A549 (cell line): ENCODE data around the gene SCO2. TPM values are rescaled to one million over a fixed set of nuclear protein-coding genes. Genes with fewer than 3 reads are reported as not detected.

Experiments used
- ATAC-seq, 2 experiments: fragments of 200-7000 bp in 1 of 2; fragments of >200 bp in 1 of 2; cut with Nextera tagmentation in 1 of 2; cut with Tn5 transposase in 1 of 2; 3 replicates each; pipeline versions ENCODE4 v1.8.0 to v1.9.1; 2018 to 2020; ENCODE audit warnings: mild to moderate bottlenecking in 1 of 2, moderate library complexity in 1 of 2
- CTCF ChIA-PET: fragments of 300-600 bp; sonication (Branson Sonifier 250); formaldehyde crosslinking; extraction: SDS; loops from one replicate; lab custom pipeline; 2021; ENCODE audit warnings: antibody characterized with exemption, inconsistent platforms; lab: Yijun Ruan, JAX
- POLR2A ChIA-PET: fragments of 350-600 bp; formaldehyde crosslinking; extraction: SDS; loops from one replicate; lab custom pipeline; 2021; ENCODE audit warnings: antibody characterized with exemption, inconsistent platforms; lab: Yijun Ruan, JAX
- DNase-seq, 2 experiments: peaks; one replicate each; pipeline versions ENCODE4 v3.0.0 to v3.0.0-alpha.2; 2011 to 2016; ENCODE audit warnings: low read depth in 1 of 2, low spot score in 1 of 2
- FAIRE-seq: peaks from 2 replicates; lab custom pipeline; 2011; peaks lifted over from hg19 to GRCh38; lab: Jason Lieb, UNC
- H3K27ac ChIP-seq, 2 experiments: fragments of >200 bp; sonication (Bioruptor Twin); formaldehyde crosslinking; 3 replicates each; pipeline ENCODE4 v1.5.1; 2016 to 2017
- H3K4me1 ChIP-seq: fragments of >200 bp; sonication (Bioruptor Twin); formaldehyde crosslinking; 3 replicates; pipeline ENCODE4 v1.6.1; 2016
- H3K4me2 ChIP-seq: fragments of >200 bp; sonication (Bioruptor Twin); formaldehyde crosslinking; 3 replicates; pipeline ENCODE4 v1.6.1; 2016
- H3K4me3 ChIP-seq: fragments of >200 bp; sonication (Bioruptor Twin); formaldehyde crosslinking; 3 replicates; pipeline ENCODE4 v1.5.1; 2016
- H3K9me3 ChIP-seq: fragments of >200 bp; sonication (Bioruptor Twin); formaldehyde crosslinking; 3 replicates; pipeline ENCODE4 v1.6.1; 2016
- BHLHE40 ChIP-seq: IDR thresholded peaks from 2 replicates; pipeline ENCODE4 v1.6.1; 2012; ENCODE audit warnings: low read depth, low read length, inconsistent platforms
- CBX8 ChIP-seq: fragments of 200-600 bp; sonication (generic); IDR thresholded peaks from 2 replicates; pipeline ENCODE4 v1.6.1; 2016
- CHD2 ChIP-seq: fragments of 150-350 bp; IDR thresholded peaks from 2 replicates; pipeline ENCODE4 v1.6.1; 2014; ENCODE audit warnings: low read length; ENCODE audit not compliant: partially characterized antibody
- ESRRA ChIP-seq: fragments of 150-350 bp; IDR thresholded peaks from 2 replicates; pipeline ENCODE4 v1.6.1; 2014; ENCODE audit warnings: mild to moderate bottlenecking, low read length, borderline replicate concordance
- GATA3 ChIP-seq: IDR thresholded peaks from 2 replicates; pipeline ENCODE4 v1.6.1; 2012; ENCODE audit warnings: borderline replicate concordance
- HES2 ChIP-seq: fragments of >200 bp; sonication (Bioruptor Twin); formaldehyde crosslinking; IDR thresholded peaks from 2 replicates; pipeline ENCODE4 v1.6.1; 2016
- HEYL ChIP-seq: fragments of 250-450 bp; sonication (Bioruptor Pico); IDR thresholded peaks from 2 replicates; pipeline ENCODE4 v1.8.0; 2021; ENCODE audit warnings: mild to moderate bottlenecking, moderate library complexity
- HOXA7 ChIP-seq: fragments of 250-450 bp; sonication (Bioruptor Pico); IDR thresholded peaks from 2 replicates; pipeline ENCODE4 v1.5.0; 2020; ENCODE audit warnings: mild to moderate bottlenecking, moderate library complexity
- HOXB13 ChIP-seq: fragments of 250-450 bp; sonication (Bioruptor Pico); IDR thresholded peaks from 2 replicates; pipeline ENCODE4 v1.5.0; 2020; ENCODE audit warnings: low read depth, mild to moderate bottlenecking, moderate library complexity
- HOXB5 ChIP-seq: fragments of 250-450 bp; sonication (Bioruptor Pico); IDR thresholded peaks from 2 replicates; pipeline ENCODE4 v1.5.0; 2020; ENCODE audit warnings: mild to moderate bottlenecking, moderate library complexity
- JUN ChIP-seq, 2 experiments: fragments of >200 bp; sonication (Bioruptor Twin); formaldehyde crosslinking; IDR thresholded peaks; 2 replicates in 1 of 2; 3 replicates in 1 of 2; pipeline ENCODE4 v1.6.1; 2016 to 2017
- KDM5A ChIP-seq: fragments of 200-600 bp; sonication (generic); IDR thresholded peaks from 2 replicates; pipeline ENCODE4 v1.6.1; 2016; ENCODE audit warnings: antibody characterized with exemption, mild to moderate bottlenecking
- MAFK ChIP-seq: fragments of 450-650 bp; IDR thresholded peaks from 2 replicates; pipeline ENCODE4 v1.6.1; 2014; ENCODE audit not compliant: partially characterized antibody
- MAX ChIP-seq: IDR thresholded peaks from 2 replicates; pipeline ENCODE4 v1.6.1; 2012
- MAZ ChIP-seq: fragments of 150-350 bp; IDR thresholded peaks from 2 replicates; pipeline ENCODE4 v1.6.1; 2014; ENCODE audit warnings: antibody characterized with exemption, low read depth, low read length, borderline replicate concordance
- NFE2L2 ChIP-seq: fragments of 150-350 bp; conservative IDR thresholded peaks from 2 replicates; pipeline ENCODE4 v1.6.1; 2014; ENCODE audit warnings: low read length
- NPAS2 ChIP-seq: fragments of 250-450 bp; sonication (Bioruptor Pico); IDR thresholded peaks from 2 replicates; pipeline ENCODE4 v1.8.0; 2022; ENCODE audit warnings: mild to moderate bottlenecking, moderate library complexity, borderline replicate concordance
- POLR2AphosphoS2 ChIP-seq: conservative IDR thresholded peaks from 2 replicates; pipeline ENCODE4 v1.6.1; 2012; ENCODE audit warnings: low read length, improper control_type of control experiment, inconsistent platforms
- RAD21 ChIP-seq, 2 experiments: fragments of >200 bp in 1 of 2; sonication (Bioruptor Twin) in 1 of 2; formaldehyde crosslinking in 1 of 2; IDR thresholded peaks in 1 of 2; conservative IDR thresholded peaks in 1 of 2; 2 replicates in 1 of 2; 3 replicates in 1 of 2; pipeline ENCODE4 v1.6.1; 2012 to 2018; ENCODE audit warnings: inconsistent platforms in 1 of 2
- RARB ChIP-seq: fragments of 250-450 bp; sonication (Bioruptor Pico); IDR thresholded peaks from 2 replicates; pipeline ENCODE4 v1.8.0; 2021; ENCODE audit warnings: mild to moderate bottlenecking, moderate library complexity
- RCOR1 ChIP-seq: fragments of 150-350 bp; IDR thresholded peaks from 2 replicates; pipeline ENCODE4 v1.6.1; 2014; ENCODE audit warnings: antibody characterized with exemption, low read length, low read depth
- RFX5 ChIP-seq: fragments of 450-650 bp; IDR thresholded peaks from 2 replicates; pipeline ENCODE4 v1.7.1; 2014; ENCODE audit warnings: antibody characterized with exemption, mild to moderate bottlenecking, moderate library complexity
- ZFP36 ChIP-seq: fragments of 450-650 bp; IDR thresholded peaks from 2 replicates; pipeline ENCODE4 v1.6.1; 2014; ENCODE audit warnings: borderline replicate concordance; ENCODE audit not compliant: partially characterized antibody
- WGBS: methylation state at CpG from one replicate; pipeline ENCODE4 v1.1.6; 2017; ENCODE audit errors: missing lambda C conversion rate; 5-methylcytosine and 5-hydroxymethylcytosine counted together
- polyA plus RNA-seq, 4 experiments: library from polyadenylated mRNA; depleted of rRNA in 3 of 4; stranded (reverse); fragments of >200 nt; fragmentation: RNase III in 1 of 4; extraction: RNeasy Plus Mini Kit Qiagen cat#74134 plus additional on column Dnase treatment in 1 of 4; gene quantifications; 2 replicates in 3 of 4; 3 replicates in 1 of 4; pipeline ENCODE4 v1.2.3, GENCODE V29; 2011 to 2017
- TF ChIP-seq, protein P1 (sequence below): IDR thresholded peaks from 2 replicates; pipeline ENCODE4 v1.6.1; 2012; ENCODE audit warnings: low read depth, borderline replicate concordance

The SCO2 gene
- polyA plus RNA-seq, 2 of the 4 experiments (the other 2 are of a cell fraction) = 0.37 to 1.7 TPM

DNA sequence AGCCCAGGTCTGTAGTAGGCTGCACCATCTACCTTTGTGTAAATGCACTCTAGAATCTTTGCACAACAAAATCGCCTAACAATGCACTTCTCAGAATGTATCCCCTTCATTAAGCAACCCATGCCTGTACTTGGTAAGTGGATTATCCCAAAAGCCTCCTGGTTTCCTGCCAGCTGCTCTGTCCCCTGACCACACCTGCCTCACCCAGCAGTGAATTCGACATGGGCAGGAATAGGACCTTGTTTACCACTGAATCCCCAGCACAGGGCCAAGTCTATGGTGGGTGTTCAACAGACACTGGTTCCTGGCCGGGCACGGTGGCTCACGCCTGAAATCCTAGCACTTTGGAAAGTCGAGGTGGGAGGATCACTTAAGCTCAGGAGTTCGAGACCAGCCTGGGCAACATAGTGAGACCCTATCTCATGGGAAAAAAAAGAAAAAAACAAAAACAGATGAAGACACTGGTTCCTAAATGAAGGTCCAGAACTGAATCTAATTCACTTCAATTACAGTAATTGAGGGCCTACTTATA is 42.4 kb upstream of the SCO2 start:
- no peak overlapping the region for H3K4me2 ChIP-seq
- ATAC-seq = no peak
- WGBS = 80% methylated on average over 7 of the region's 7 CpGs
- no peak for DNase-seq
- no peak overlapping the region for H3K27ac ChIP-seq
- no peaks in the 10 kb centered on the region for H3K4me1 ChIP-seq
- no peak for FAIRE-seq
- no peak overlapping the region for H3K4me3 ChIP-seq
- H3K9me3 ChIP-seq = no peaks in the 10 kb centered on the region
- ChIA-PET CTCF (interaction anchor here (3.0 kb wide), 1 partner anchor 53 kb away, joined by 10 read pairs; no protein-coding TSS in a partner anchor), POLR2A (no interaction called here)
- TF ChIP-seq ESRRA = no peak
- TF ChIP-seq HEYL (CRISPR knock-in tag) = no peak
- TF ChIP-seq KDM5A = no peak

- H3K4me3 ChIP-seq = no peak overlapping the region
- no peak overlapping the region for H3K4me2 ChIP-seq
- no peaks in the 10 kb centered on the region for H3K9me3 ChIP-seq
- no peaks in the 10 kb centered on the region for H3K4me1 ChIP-seq
- WGBS = 77% methylated on average over 11 of the region's 11 CpGs
- FAIRE-seq (no peak), DNase-seq (no peak), ATAC-seq (no peak)
- H3K27ac ChIP-seq = no peak overlapping the region
- ChIA-PET CTCF (interaction anchor here (0.7 to 4.8 kb wide), 7 partner anchors 12 to 57 kb away, joined by 3 to 53 read pairs (median 19); partner anchors contain the start of genes CPT1B, KLHDC7B, SCO2 and TYMP), POLR2A (no interaction called here)
- TF ChIP-seq RFX5 = no peak
- no peak for TF ChIP-seq BHLHE40
- TF ChIP-seq HOXB13 (CRISPR knock-in tag) = no peak
- TF ChIP-seq MAX = no peak
- TF ChIP-seq NPAS2 (CRISPR knock-in tag) = no peak
- no peak for TF ChIP-seq JUN (IDR thresholded peaks at IDR 0.05)
- no peak for TF ChIP-seq RCOR1
- no peak for TF ChIP-seq RAD21 (conservative IDR thresholded peaks at IDR 0.05 in 1 of 2, IDR thresholded peaks at IDR 0.05 in 1 of 2)
Observed at GRCh38 chr22:50564289-50564688, 38.9 kb upstream of the SCO2 start.

DNA sequence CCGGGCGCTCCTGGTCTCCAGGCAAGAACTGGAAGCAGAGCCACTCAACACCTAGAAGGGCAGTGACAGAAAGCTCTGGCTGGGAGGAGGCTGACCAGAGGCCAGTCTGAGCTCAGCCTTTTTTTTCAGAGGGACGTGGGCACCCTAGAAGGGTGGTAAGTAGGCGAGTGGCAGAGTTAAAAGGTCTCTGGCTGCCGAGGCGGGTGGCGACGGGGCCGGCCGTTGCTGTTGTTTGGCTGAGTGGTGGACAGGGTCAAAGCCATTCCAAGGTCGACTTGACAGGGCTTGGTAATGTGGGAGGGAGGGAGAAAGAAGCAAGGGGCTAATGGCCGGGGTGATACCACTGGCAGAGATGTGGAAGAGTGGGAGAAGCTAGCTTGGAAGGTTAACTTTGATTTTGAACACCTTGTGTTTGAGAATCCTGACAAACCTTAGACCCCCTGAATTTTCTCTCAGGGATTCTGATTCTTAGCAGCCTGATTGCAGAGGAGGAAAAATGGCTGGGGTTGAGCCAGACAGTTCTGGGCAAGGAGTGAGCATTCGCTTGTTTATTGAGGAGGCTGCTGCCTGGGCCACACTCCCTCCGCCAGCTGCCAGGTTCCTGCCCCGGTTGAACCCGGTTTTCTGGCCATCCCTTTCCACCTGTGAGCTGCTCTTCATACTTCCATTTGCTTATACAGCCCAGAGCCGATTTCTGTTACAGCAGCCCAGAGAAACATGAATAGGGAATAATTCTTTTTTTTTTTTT is 38.2 kb upstream of the SCO2 start:
- peak overlapping the region; percentile 64 to 72 for H3K27ac ChIP-seq

GRCh38 chr22:50562523-50563412 is 37.4 kb upstream of the SCO2 start, which contains the start of gene SYCE3:
TSS of gene SYCE3 (minus strand) at chr22:50562919. CDS start at chr22:50556405, 6,514 bp downstream.
- DNase-seq (peak; percentile 73 to 91), ATAC-seq (peak; percentile 90 to 97), FAIRE-seq (no peak)
- Histone ChIP-seq H3K9me3 (no peaks in the 10 kb centered on the region), H3K27ac (peak within 1 kb of the TSS; percentile 76 to 96), H3K4me2 (peak within 1 kb of the TSS; percentile 98), H3K4me3 (peak within 1 kb of the TSS; percentile 64), H3K4me1 (no peaks in the 10 kb centered on the region)
- ChIA-PET POLR2A (interaction anchor here (1.0 to 1.6 kb wide), 7 partner anchors 17 to 55 kb away, joined by 3 to 8 read pairs (median 3); partner anchors contain the start of genes KLHDC7B, LMF2, NCAPH2 and SCO2), CTCF (interaction anchor here (0.7 to 4.8 kb wide), 28 partner anchors 9 to 290 kb away, joined by 3 to 53 read pairs (median 4); partner anchors contain the start of genes ARSA, CHKB, CPT1B and KLHDC7B)
- WGBS = 3% methylated on average over 6 of the region's 61 CpGs
- TF ChIP-seq GATA3 (no peak), MAZ (no peak), MAFK (no peak), POLR2AphosphoS2 (no peak), HES2 (no peak), CHD2 (no peak), JUN (IDR thresholded peaks at IDR 0.05) (peak in 1 of 2 experiments; percentile 16; a peak in 1 of 5 replicates), HOXA7 (CRISPR knock-in tag) (no peak), ZFP36 (no peak)
- TF ChIP-seq, protein P1, sequence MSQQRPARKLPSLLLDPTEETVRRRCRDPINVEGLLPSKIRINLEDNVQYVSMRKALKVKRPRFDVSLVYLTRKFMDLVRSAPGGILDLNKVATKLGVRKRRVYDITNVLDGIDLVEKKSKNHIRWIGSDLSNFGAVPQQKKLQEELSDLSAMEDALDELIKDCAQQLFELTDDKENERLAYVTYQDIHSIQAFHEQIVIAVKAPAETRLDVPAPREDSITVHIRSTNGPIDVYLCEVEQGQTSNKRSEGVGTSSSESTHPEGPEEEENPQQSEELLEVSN = 0 out of 2 replicates have a peak, but pooled peaks have one; percentile 19

More for the DNA sequence above, 38.2 kb upstream of the SCO2 start:
- Histone ChIP-seq H3K4me1 (no peaks in the 10 kb centered on the region), H3K4me3 (peak overlapping the region; percentile 64), H3K9me3 (no peaks in the 10 kb centered on the region), H3K4me2 (peak overlapping the region; percentile 98)
- DNase-seq = no peak
- no peak for FAIRE-seq
- POLR2A ChIA-PET = interaction anchor here (1.4 to 1.6 kb wide), 2 partner anchors 32 to 38 kb away, joined by 3 to 8 read pairs; partner anchors contain the start of gene SCO2
- ATAC-seq = peak; percentile 12 to 19; a peak in 5 of 6 replicates
- CTCF ChIA-PET = interaction anchor here (0.6 to 4.8 kb wide), 27 partner anchors 8 to 291 kb away, joined by 3 to 53 read pairs (median 4); partner anchors contain the start of genes ARSA, CHKB, CPT1B and KLHDC7B
- 53% methylated on average over 17 of the region's 17 CpGs for WGBS
- TF ChIP-seq RARB (CRISPR knock-in tag) (no peak), MAX (no peak), JUN (IDR thresholded peaks at IDR 0.05) (no peak), HOXB5 (CRISPR knock-in tag) (no peak), CBX8 (no peak), NFE2L2 (no peak)
